HG03108 (cell line): ENCODE results near the gene DNAJC13.

ENCODE experiments used
- ATAC-seq: cut with Tn5 transposase; IDR thresholded peaks from one replicate; pipeline ENCODE4 v1.9.1; 2021; ENCODE audit warnings: moderate library complexity; ENCODE audit not compliant: unreplicated experiment

DNAJC13 gene

DNA sequence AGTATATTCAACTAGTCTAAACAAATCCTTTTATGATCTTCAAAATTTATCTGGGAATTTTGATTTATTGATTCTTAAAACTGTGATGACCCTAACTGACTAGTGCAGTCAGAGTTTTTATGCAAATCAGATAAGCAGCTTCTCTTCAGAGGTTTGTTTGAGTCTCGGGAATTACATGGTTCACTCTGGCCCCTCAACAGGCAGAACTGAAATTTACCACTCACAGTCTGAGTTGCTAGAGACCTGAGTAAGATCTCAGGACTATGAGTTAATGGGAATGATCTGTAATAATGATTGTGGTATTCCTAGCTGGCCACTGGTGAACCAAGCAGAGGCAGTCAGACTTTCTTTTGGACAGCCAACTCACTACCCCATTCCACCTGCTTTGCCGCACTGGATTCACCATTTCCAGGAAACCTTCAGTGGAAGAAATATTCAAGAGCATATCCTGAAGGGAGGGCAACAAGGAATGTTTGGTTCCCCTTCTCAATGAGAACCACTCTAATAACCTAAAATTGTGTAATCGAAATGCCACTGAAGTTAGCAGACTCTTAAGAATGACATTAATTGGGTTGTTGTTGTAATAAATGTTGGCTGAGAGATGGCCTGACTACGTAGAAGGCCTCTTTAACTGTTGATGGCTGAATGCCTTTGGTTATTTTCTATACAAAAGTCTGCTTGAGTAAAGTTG is 11.5 kb upstream of the DNAJC13 start:
- ATAC-seq = no peak

DNA sequence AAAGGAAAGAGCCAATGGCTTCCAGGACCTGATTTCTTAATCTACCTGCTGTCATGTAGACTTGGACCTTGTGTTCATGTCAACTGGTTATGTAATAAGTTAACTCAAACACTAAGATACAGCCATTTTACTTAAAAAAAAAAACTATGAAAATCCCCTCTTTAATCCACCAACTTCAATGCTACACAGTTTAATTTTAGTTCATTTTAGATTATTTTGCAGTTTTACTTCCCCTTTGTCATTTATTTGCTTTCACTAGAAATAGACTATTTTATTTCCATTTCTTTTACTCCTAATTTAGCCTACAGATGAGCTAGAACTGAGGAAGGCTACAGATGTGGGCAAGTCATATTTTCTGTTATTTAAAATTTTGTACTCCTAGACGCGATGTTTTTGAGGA is 10.7 kb upstream of the DNAJC13 start:
- ATAC-seq = no peak

DNA sequence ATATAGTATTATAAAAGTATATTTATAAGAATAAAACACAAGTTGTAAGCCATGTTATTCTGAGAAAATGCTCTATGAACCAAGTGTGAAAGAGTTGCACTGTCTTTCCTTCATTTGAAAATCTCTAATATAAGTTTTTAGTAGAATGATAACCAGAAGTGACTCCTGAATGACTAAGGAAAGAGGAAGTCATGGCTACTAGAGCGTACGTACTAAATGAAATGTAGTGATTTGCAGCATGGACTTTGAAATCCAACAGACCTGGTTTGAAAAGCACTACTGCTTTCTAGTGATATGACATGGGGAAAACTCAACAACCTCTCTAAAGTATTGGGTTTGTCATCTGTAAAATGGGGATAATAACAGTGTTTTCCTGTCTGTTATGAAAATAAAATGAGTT is 10.3 kb upstream of the DNAJC13 start:
- no peak for ATAC-seq

DNA sequence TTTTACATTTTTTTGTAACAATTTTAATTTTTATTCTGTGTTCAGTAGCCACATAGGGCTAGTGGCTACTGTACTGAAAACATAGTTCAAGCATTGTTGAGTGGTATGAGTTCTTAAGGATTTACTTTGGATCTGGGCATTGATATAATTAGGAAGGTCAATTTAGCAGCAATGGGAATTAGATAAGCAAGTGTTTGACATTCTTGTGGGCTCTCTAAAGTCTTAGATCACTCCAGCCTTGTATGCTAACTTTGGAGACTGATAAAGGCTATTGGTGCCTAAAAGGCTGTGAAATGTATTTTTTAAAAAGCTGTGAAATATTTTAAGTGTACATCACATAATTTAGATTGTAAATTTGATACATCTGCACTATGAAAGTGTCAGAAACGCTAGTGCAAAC is 2.5 kb upstream of the DNAJC13 start:
- ATAC-seq = no peak

DNA sequence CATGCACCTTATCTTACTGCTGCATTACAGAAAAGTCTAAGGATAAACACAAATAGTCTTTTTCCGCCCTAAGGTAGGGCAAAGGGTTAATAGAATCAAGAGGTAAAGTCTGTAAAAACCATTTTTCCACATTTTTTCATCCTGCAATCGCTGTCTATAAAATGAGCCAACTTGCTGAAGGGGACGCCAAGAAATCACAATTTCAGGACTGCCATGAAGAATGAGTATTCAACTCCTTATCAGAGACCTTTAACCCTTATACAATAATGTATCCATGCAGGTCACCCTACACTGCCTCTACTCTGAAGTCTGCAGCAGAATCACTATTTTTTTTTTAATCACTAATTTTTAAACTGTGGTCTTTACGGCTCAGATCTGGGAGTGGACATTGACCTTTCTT is 1.1 kb upstream of the DNAJC13 start:
- ATAC-seq = no peak

DNA sequence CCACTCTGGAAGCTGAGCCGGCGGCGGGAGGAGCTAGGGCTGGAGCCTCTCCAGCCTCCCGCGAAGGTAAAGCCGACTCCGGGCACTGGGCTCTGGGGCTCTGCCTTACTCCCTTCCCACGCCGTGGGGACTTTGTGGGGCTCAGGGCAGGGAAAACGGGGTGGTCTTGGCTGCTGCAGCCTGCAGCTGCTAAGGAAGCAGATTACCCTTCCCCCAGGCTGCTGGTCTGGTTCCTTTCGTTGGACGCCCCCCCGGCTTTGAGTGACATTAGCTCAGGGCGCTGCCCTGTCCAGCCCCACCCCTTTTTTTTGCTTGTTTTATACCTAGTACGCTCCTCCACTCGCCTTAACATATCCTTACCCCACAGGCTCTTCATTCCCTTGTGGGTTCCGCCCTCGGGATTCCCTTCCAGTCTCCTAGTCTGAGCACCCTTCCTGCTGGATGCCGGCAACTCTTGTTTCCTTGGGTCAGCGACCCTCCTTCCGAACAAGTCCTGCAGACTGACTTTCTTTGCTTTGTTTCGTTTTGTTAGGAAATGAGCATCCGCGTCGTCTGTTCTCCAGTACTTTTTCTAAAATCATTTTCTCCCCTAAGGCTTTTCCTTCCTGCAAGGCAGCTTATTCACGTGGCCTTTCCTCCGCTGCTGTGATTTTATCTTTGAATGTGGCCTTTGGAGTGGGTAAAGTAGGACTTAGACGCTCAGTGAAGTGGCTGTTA is 551 bp downstream of the DNAJC13 start:
- ATAC-seq = peak; percentile 33

DNA sequence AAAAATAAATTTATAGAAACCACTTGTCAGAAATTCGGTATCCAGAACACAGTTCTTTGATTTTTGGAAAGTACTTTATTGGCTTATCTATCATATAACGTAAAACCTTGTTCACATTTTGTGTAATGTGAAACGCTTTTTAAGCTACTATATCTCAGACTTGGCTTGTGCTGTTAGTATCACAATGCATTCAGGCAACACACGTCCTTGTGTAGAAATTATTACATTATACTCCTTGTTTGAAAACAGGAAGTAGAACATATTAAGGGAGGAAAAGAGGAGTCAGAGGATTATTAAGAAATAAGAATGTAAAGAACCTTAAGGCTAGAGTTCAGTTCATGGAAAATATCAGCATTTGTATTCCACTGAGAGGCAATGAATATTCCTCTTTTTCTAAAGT is 1.6 kb downstream of the DNAJC13 start:
- no peak for ATAC-seq

DNA sequence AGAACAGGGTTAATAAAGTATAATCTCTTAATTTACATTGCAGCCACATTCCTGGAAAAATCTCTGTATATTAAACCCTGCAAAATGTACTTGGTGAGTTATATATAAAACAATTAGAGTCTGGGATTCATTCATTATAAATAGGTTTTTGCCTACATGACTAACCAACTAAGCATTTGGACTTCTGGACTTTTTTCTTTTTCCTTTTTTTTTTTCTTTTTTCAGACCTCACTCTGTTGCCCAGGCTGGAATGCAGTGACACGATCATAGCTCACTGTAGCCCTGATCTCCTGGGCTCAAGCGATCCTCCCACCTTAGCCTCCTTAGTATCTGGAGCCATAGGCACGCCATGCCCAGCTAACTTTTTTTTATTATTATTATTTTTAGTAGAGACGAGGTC is 4.5 kb downstream of the DNAJC13 start:
- ATAC-seq = no peak

DNA sequence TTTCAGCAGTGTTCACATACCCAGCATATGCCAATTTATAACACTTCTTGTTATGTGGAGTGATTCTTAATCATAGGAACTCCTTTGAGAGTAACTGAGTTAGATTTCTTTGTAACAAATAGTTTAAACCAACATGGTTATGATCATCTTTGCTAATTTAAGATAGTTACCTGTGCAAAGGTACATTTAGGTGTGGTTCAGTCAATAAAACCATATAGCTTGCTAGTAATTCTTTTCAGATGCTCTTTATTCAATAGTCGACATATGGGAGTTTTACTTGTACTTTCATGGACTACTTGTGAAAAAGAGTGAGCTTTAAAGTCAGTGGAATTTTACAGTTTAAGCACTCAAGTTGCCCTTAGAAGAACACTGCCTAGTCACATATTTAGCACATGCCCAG is 5.2 kb downstream of the DNAJC13 start:
- no peak for ATAC-seq

DNA sequence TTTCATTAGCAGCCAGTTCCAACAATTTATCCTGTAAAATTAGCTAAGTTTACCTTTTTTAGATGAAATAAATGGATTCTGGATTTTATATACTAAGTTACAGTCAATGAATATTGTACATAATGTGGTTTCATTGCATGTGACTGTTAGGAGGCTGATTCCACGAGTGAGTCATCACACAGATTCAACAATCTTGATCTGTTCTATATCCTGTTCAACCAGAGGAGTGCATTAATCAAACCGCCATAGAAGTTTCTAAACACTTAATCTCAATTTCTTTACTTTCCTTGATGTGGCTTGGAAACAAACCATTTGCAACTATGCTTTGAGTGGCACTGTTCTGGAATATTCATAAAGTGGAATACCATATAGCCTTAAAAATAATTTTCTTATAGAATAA is 15.3 kb downstream of the DNAJC13 start:
- no peak for ATAC-seq

DNA sequence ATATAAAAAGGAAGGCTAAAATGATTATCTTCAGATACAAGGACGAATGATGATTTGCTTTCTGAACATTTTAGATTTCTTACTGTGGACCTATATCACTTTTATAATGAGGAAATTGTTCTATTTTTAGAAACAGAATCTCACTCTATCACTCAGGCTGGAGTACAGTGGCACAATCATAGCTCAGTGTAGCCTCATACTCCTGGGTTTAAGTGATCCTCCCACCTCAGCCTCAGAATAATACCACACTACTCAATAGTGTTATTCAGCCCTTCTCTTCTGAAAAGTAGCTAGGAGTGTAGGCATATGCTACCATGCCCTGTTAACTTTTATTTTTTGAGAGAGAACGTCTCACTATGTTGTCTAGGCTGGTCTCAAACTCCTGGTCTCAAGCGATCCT is 15.8 kb downstream of the DNAJC13 start:
- no peak for ATAC-seq

DNA sequence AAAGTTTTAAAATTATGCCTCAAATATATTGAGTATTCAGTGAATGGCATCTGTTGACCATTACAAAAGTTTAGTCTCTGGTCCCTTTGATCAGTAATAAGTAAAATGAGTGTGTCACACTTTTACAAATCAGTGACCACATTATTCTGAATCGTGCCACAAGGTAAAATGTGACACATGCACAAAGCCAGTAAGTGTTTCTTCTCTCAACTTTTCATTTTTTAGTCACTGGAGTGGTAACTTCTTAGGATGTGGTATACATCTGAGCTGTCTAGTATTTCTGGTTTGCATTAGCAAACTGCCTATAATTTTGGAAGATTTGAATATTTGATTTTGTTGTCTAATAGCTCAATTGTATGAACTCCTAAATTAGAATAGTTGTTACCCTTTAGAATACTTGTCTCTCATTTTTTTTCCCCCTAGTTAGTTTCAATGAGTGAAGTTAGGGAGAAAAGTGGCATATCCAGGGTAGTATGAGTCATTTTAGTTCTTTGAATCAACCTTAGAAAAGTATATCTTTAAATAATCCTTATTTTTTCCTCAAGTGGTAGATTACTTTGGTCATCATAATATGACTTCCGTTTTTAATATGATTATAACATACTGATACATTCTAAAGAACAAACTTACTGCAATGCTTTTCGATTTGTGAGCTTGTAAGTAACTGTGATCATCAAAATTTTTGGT is 18.1 kb downstream of the DNAJC13 start:
- no peak for ATAC-seq

DNA sequence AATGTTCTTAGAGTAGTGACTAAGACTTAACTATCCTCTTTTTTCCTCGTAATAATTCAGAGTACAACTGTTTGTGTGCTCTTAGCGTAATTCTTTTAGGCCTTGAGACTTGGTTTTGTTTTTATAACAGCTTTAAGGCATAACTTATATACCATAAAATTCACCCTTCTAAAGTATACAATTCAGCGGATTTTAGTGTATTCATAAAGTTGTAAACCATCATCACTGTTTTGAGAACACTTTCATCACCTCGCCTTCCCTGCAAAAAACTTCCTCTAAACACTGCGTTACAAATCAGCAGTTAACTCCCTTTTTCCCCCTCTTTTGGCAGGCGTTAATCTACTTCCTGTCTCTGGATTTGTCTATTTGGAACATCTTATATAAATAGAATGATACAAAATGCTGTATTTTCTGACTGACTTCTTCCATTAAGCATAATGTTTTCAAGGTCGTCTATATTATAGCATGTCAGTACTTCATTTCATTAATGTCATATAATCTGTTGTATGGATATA is 18.7 kb downstream of the DNAJC13 start:
- ATAC-seq = no peak

DNA sequence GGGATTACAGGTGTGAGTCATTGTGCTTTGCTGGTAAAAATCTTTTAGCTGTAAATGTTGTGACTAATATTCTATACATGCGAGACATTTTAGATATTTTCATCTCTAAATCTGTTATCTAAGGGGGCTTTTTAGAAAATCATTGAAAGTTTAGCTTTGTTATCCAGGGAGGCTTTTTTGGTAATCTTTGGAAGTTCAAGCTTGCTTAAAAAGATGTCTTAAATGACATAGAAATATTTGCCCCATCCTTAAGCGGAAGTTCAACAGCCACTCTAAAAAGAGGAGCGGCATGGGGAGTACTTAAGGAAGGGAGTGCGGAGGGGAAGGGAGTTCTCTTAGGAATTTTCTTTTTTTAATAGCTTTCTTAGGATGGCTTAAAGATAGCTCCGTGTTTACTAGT is 26.1 kb downstream of the DNAJC13 start:
- no peak for ATAC-seq

DNA sequence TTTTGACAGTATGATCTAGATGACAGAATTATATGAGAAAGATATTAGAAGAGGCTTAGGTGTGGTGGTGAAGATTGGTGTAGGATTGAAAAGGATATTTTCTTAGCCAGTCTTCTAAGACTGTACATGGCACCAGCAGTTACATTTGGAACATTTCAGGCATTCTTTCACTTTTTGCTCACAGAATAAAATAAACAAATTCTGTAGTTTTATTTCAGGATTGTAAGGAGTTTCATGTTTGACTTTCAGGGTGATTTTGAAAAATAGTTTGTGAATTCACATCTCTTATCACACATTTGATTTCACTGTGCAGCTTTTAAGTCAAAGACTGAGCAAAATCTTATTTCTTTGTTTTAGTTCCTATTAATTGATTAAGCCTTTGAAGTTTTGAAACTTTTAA is 27.1 kb downstream of the DNAJC13 start:
- no peak for ATAC-seq

DNA sequence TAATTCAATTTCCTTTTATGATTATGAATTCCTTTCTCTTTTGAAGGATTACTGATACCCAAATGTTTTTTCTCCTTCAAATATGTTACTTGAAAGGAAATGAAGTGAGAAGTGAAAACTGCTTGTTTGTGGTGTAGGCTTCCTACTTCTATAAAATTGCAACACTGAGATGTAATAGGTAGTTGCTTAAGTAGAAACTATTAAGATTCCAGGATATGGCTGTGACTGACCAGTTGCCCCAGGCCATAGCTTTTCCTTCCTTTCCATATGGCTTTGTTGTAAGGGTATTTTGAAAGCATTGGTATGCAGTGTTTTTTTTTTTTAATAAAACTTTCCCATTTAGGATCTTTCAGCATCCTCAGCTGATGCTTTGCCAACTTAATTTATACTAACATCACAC is 28.5 kb downstream of the DNAJC13 start:
- peak; percentile 75 for ATAC-seq

DNA sequence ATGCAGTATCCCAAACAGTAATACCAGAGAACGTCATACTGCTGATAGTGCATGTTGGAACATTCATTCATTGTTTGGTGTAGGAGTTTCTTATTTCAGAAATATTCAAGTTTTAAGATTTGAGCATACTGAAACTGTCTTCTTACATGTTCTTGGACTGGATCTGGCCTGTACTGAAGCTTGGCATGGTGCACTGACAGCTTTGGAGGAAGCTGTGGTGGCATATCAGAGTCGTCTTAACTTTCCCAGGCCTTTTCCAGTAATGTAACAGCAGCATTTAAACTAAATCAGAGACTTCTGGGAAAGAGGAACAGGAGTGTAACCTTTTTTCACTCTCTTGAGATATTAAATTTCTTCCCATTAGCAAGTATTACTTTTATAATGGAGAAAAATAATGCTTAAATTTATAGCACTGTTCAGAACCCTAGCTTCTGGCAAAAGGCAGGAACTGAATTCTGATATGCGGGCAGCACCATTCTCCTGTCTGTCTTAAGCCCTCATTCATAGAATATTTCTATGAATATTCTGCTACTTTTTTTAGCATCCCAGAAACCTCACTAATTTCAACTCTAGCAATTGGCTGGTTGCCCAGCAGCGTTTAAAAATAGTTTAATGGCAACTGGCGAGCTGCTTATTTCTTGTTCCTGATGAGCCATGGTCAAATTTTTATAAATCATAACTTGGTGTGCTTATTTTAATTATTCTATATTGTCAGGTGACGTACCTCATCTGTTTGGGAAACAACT is 31.1 kb downstream of the DNAJC13 start:
- ATAC-seq = no peak

DNA sequence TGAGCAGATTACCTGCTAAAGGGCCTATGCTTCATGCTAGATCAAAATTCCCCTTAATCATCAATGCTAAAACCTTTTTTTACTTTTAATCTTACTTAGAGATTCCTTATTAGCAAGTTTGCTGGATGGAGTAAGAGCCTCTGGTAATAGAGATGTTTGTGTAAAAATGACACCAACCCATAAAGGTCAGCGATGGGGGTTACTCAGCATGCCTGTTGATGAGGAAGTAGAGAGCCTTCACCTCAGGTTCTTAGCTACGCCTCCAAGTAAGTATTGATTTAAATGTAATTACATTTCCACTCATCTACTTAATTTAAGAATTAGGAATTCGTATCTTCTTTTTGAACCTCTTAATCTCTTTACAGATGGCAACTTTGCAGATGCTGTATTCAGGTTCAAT is 38.8 kb downstream of the DNAJC13 start:
- ATAC-seq = no peak

DNA sequence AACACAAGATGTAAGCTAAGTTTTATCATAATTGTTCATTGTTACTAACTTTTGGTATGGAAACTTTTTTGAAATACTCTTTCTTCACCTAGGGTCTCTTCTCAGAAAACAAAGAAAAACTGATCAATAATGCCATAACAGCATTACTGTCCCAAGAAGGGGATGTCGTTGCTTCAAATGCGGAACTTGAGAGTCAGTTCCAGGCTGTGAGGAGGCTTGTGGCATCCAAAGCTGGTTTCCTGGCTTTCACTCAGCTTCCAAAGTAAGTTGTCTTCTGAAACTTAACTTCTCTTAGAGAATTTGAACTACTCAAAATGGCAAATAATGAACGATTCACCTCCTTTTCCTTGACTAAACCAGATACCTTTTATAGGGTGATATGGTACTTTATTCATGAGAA is 39.3 kb downstream of the DNAJC13 start:
- ATAC-seq = no peak

DNA sequence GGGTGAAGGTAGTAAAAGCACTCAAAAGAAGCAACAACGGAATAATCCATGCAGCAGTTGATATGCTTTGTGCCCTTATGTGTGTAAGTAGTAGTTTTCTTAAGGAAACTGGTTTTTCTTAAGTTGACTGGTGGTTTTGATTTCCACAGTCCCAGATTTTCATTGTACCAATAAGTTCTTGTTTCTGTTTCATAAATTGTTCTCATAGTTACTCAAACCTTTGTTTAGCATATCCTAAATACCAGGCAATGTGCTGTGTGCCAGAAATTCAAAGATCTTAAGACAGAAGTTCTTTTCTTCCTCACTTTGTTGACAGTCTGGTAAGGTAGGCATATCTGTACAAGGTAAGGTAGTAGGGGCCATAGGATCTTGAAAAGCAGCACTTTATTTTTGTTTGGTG is 40.0 kb downstream of the DNAJC13 start:
- ATAC-seq = no peak

DNA sequence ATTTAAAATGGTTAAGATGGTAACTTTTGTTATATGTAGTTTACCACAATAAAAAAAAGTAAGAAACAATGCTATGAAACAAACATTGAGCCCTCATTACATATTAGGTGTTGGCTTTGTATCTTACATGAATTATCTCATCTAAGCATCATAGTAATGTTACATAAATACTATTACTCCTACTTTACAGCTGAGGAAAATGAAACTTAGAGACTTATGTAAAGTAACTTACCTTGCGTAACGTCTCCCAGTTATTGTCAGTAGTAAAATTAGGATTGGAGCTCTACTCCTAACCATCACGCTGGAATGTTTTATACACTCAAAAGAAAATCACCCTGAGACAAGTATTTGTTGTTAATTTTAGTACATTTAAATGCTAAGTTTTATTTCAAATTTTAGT is 42.2 kb downstream of the DNAJC13 start:
- ATAC-seq = no peak
